Keratinocyte (primary cell): ENCODE measurements around the gene GRAMD1A. TPM values are rescaled to one million over a fixed set of nuclear protein-coding genes. Genes with fewer than 3 reads are reported as not detected.
"Not testable (repeated sequence)": the region's sequence is repeated elsewhere in the genome, so short reads cannot be mapped to it uniquely, and the experiment has no call there.

Experiments used
- DNase-seq: peaks from one replicate; pipeline ENCODE4 v3.0.0-alpha.2; 2011; ENCODE audit warnings: low read depth, missing footprints, low spot score
- FAIRE-seq: peaks from 2 replicates; lab custom pipeline; 2011; peaks lifted over from hg19 to GRCh38; lab: Jason Lieb, UNC
- H2AFZ ChIP-seq: 2 replicates; pipeline ENCODE4 v1.6.0; 2012; ENCODE audit warnings: low read length, control low read depth, inconsistent platforms; ENCODE audit not compliant: control insufficient read depth
- H3K27ac ChIP-seq: 2 replicates; pipeline ENCODE4 v1.5.1; 2011; ENCODE audit warnings: low read length; ENCODE audit not compliant: control insufficient read depth, insufficient read depth
- H3K27me3 ChIP-seq: 3 replicates; pipeline ENCODE4 v1.6.0; 2011; ENCODE audit warnings: low read length; ENCODE audit not compliant: control insufficient read depth, insufficient read depth; ENCODE audit errors: extremely low read depth
- H3K36me3 ChIP-seq, 2 experiments: 2 replicates in 1 of 2; 3 replicates in 1 of 2; pipeline ENCODE4 v1.5.1; 2011; ENCODE audit warnings: low read length in 2 of 2, mild to moderate bottlenecking in 1 of 2; ENCODE audit not compliant: control insufficient read depth in 2 of 2, insufficient read depth in 2 of 2; ENCODE audit errors: extremely low read depth in 1 of 2
- H3K4me1 ChIP-seq: 3 replicates; pipeline ENCODE4 v1.5.1; 2011; ENCODE audit warnings: low read length; ENCODE audit not compliant: control insufficient read depth, insufficient read depth; ENCODE audit errors: extremely low read depth
- H3K4me2 ChIP-seq: 3 replicates; pipeline ENCODE4 v1.6.0; 2011; ENCODE audit warnings: low read depth, low read length; ENCODE audit not compliant: control insufficient read depth, insufficient read depth; ENCODE audit errors: extremely low read depth
- H3K4me3 ChIP-seq, 3 experiments: fragments of 200-600 bp in 1 of 3; sonication (generic) in 1 of 3; 2 replicates in 2 of 3; 3 replicates in 1 of 3; pipeline ENCODE4 v1.5.1; 2011 to 2016; ENCODE audit warnings: low read length in 3 of 3, mild to moderate bottlenecking in 3 of 3, control low read depth in 2 of 3, inconsistent platforms in 1 of 3, low read depth in 1 of 3, mixed read lengths in 1 of 3, mixed run types in 1 of 3, moderate library complexity in 1 of 3; ENCODE audit not compliant: control insufficient read depth in 2 of 3, insufficient read depth in 2 of 3; ENCODE audit errors: extremely low read depth in 1 of 3
- H3K79me2 ChIP-seq: 2 replicates; pipeline ENCODE4 v1.6.0; 2012; ENCODE audit warnings: low read length; ENCODE audit not compliant: control insufficient read depth, insufficient read depth
- H3K9ac ChIP-seq: 3 replicates; pipeline ENCODE4 v1.6.0; 2011; ENCODE audit warnings: low read length; ENCODE audit not compliant: control insufficient read depth, insufficient read depth; ENCODE audit errors: extremely low read depth
- H3K9me1 ChIP-seq: 3 replicates; pipeline ENCODE4 v1.6.0; 2011; ENCODE audit warnings: low read length; ENCODE audit not compliant: control insufficient read depth, insufficient read depth; ENCODE audit errors: extremely low read depth
- H3K9me3 ChIP-seq: 2 replicates; pipeline ENCODE4 v1.5.1; 2012; ENCODE audit warnings: low read depth, low read length; ENCODE audit not compliant: control insufficient read depth
- H4K20me1 ChIP-seq: 3 replicates; pipeline ENCODE4 v1.6.0; 2011; ENCODE audit warnings: low read length; ENCODE audit not compliant: control insufficient read depth, insufficient read depth; ENCODE audit errors: extremely low read depth
- CTCF ChIP-seq, 3 experiments: IDR thresholded peaks in 1 of 3; conservative IDR thresholded peaks in 1 of 3; optimal IDR thresholded peaks in 1 of 3; 2 replicates in 2 of 3; 3 replicates in 1 of 3; pipeline versions ENCODE3 to v1.5.1; 2011; ENCODE audit warnings: low read length in 3 of 3, mild to moderate bottlenecking in 3 of 3, moderate library complexity in 2 of 3, control low read depth in 1 of 3, inconsistent platforms in 1 of 3; ENCODE audit not compliant: insufficient read depth in 2 of 3; ENCODE audit errors: extremely low read depth in 1 of 3
- EZH2 ChIP-seq: IDR thresholded peaks from one replicate; pipeline ENCODE4 v1.6.1; 2012; ENCODE audit warnings: inconsistent platforms, mild to moderate bottlenecking, low read length, moderate library complexity
- dilution Hi-C: fragments of 300-500 bp; cut with MboI; formaldehyde crosslinking; loops from one replicate; pipeline ENCODE4 v1.7.0; 2020; ENCODE audit warnings: low sequenced_read_pairs; ENCODE audit not compliant: extremely low pct_ligation_motif_present
- polyA plus RNA-seq, 5 experiments: library from polyadenylated mRNA; depleted of rRNA in 3 of 5; stranded (reverse) in 3 of 5; stranded (forward) in 1 of 5; unstranded in 1 of 5; fragments of >200 nt; gene quantifications; 1 replicate in 1 of 5; 2 replicates in 3 of 5; 3 replicates in 1 of 5; pipeline versions ENCODE4 v1.2.1 to v1.2.3, GENCODE V29; 2011 to 2012; ENCODE audit warnings: missing spikeins in 2 of 5, low read depth in 1 of 5, low replicate concordance in 1 of 5

Gene GRAMD1A
- polyA plus RNA-seq, 1 donor (not counting 4 experiments of a cell fraction or from before 2014, with no cell fraction given), result 24.6 TPM

GRCh38 chr19:34967551-34967950, 32.6 kb upstream of the GRAMD1A start:
- FAIRE-seq, result no peak
- dilution Hi-C loops, result no loop called here

GRCh38 chr19:34969721-34970120, 30.4 kb upstream of the GRAMD1A start:
- Histone ChIP-seq H3K4me2 (no peak overlapping the region), H3K4me3 (no peak overlapping the region), H3K9me3 (peaks cover 2% of the 10 kb centered on the region), H2AFZ (no peak overlapping the region), H4K20me1 (no peaks in the 10 kb centered on the region), H3K27me3 (no peaks in the 10 kb centered on the region), H3K9me1 (no peaks in the 10 kb centered on the region), H3K9ac (no peak overlapping the region), H3K27ac (no peak overlapping the region), H3K4me1 (no peaks in the 10 kb centered on the region), H3K36me3 (no peaks in the 10 kb centered on the region), H3K79me2 (no peaks in the 10 kb centered on the region)
- FAIRE-seq (no peak), DNase-seq (no peak)
- TF ChIP-seq EZH2 (no peak), CTCF (optimal IDR thresholded peaks at IDR 0.05 in 1 of 3, IDR thresholded peaks at IDR 0.05 in 1 of 3, conservative IDR thresholded peaks at IDR 0.05 in 1 of 3; ENCODE audit: extremely low read depth in 1 of 3, insufficient read depth in 2 of 3, low read length in 3 of 3) (no peak)
- dilution Hi-C loops, result no loop called here

More at GRCh38 chr19:34967551-34967950, 32.6 kb upstream of the GRAMD1A start:
- H4K20me1 ChIP-seq, result no peaks in the 10 kb centered on the region
- H3K9ac ChIP-seq, result no peak overlapping the region
- peaks cover 8% of the 10 kb centered on the region for H3K4me1 ChIP-seq
- no peak overlapping the region for H3K4me2 ChIP-seq
- H3K79me2 ChIP-seq, result peaks cover 3% of the 10 kb centered on the region
- H2AFZ ChIP-seq, result no peak overlapping the region
- H3K27ac ChIP-seq, result no peak overlapping the region
- peaks cover 2% of the 10 kb centered on the region for H3K9me3 ChIP-seq
- H3K4me3 ChIP-seq, result no peak overlapping the region
- TF ChIP-seq EZH2, result no peak
- TF ChIP-seq CTCF (optimal IDR thresholded peaks at IDR 0.05 in 1 of 3, IDR thresholded peaks at IDR 0.05 in 1 of 3, conservative IDR thresholded peaks at IDR 0.05 in 1 of 3; ENCODE audit: extremely low read depth in 1 of 3, insufficient read depth in 2 of 3, low read length in 3 of 3), result no peak
- H3K36me3 ChIP-seq, result no peaks in the 10 kb centered on the region
- H3K27me3 ChIP-seq, result no peaks in the 10 kb centered on the region
- DNase-seq, result no peak
- H3K9me1 ChIP-seq, result no peaks in the 10 kb centered on the region

GRCh38 chr19:34970185-34970780, 29.8 kb upstream of the GRAMD1A start:
- FAIRE-seq, dilution Hi-C loops, H3K4me2 ChIP-seq: not testable (repeated sequence)

More at GRCh38 chr19:34970185-34970780, 29.8 kb upstream of the GRAMD1A start:
- H3K4me1 ChIP-seq, H4K20me1 ChIP-seq, DNase-seq, H3K79me2 ChIP-seq, H3K4me3 ChIP-seq, H3K36me3 ChIP-seq, H3K27me3 ChIP-seq, H3K9ac ChIP-seq, H3K9me3 ChIP-seq, H2AFZ ChIP-seq, H3K27ac ChIP-seq, H3K9me1 ChIP-seq: not testable (repeated sequence)
